HCT116 (cell line): Measurements from ENCODE around the gene NRGN. TPM values are rescaled to one million over a fixed set of nuclear protein-coding genes. Genes with fewer than 3 reads are reported as not detected.

Experiments
- ATAC-seq: fragments of 200-7000 bp; cut with Tn5 transposase; 2 replicates; pipeline ENCODE4 v1.9.1; 2020; ENCODE audit warnings: mild to moderate bottlenecking, moderate library complexity
- BruUV-seq: library from RNA; stranded (reverse); fragments of 400-500 nt; replicated peaks from 2 replicates; lab custom pipeline; 2021; lab: Mats Ljungman, UMichigan
- CTCF ChIA-PET: fragments of 300-600 bp; sonication (Branson Sonifier 250); formaldehyde crosslinking; loops from one replicate; lab custom pipeline; 2021; ENCODE audit warnings: antibody characterized with exemption; lab: Charles Lee
- POLR2A ChIA-PET: fragments of 300-600, 350-600 bp; sonication (Branson Sonifier 250); formaldehyde crosslinking; loops from one replicate; lab custom pipeline; 2021; ENCODE audit warnings: antibody characterized with exemption; lab: Charles Lee
- RAD21 ChIA-PET, 2 experiments: fragments of 300-600 bp; sonication (Branson Sonifier 250); formaldehyde crosslinking; loops; one replicate each; lab custom pipeline; 2023; ENCODE audit warnings: low total read pairs in 2 of 2; ENCODE audit not compliant: uncharacterized antibody in 2 of 2, unreplicated experiment in 2 of 2, low non-redundant PET in 1 of 2; lab: Charles Lee
- DNase-seq: peaks from one replicate; pipeline ENCODE4 v3.0.0-alpha.2; 2010; ENCODE audit warnings: low read depth, low spot score
- H2AFZ ChIP-seq: fragments of 200-600 bp; shearing (Covaris generic), sonication (generic); 2 replicates; pipeline ENCODE4 v1.6.1; 2017; ENCODE audit warnings: low read depth, mixed run types, mixed read lengths, antibody characterized with exemption, low read length; ENCODE audit not compliant: poor library complexity, severe bottlenecking
- H3K27ac ChIP-seq: 2 replicates; pipeline ENCODE4 v1.5.1; 2012; ENCODE audit warnings: low read depth, low read length
- H3K27me3 ChIP-seq: fragments of 200-600 bp; sonication (generic); 2 replicates; pipeline ENCODE4 v1.6.1; 2016; ENCODE audit warnings: mixed run types, low read length, mixed read lengths; ENCODE audit not compliant: insufficient read depth
- H3K36me3 ChIP-seq, 2 experiments: fragments of 200-500 bp in 1 of 2; fragments of 200-600 bp in 1 of 2; sonication (Bioruptor generic) in 1 of 2; sonication (generic) in 1 of 2; 2 replicates each; pipeline versions ENCODE4 v1.5.1 to v1.6.1; 2014 to 2016; ENCODE audit warnings: low read length in 2 of 2, inconsistent platforms in 1 of 2, mixed read lengths in 1 of 2, mixed run types in 1 of 2; ENCODE audit not compliant: insufficient read depth in 2 of 2, control insufficient read depth in 1 of 2
- H3K4me1 ChIP-seq, 2 experiments: fragments of 200-600 bp in 1 of 2; sonication (generic) in 1 of 2; 2 replicates each; pipeline versions ENCODE4 v1.5.1 to v1.6.1; 2012 to 2017; ENCODE audit warnings: low read length in 2 of 2, inconsistent platforms in 1 of 2, mild to moderate bottlenecking in 1 of 2, mixed read lengths in 1 of 2, mixed run types in 1 of 2, moderate library complexity in 1 of 2; ENCODE audit not compliant: insufficient read depth in 2 of 2, control insufficient read depth in 1 of 2
- H3K4me2 ChIP-seq: fragments of 200-600 bp; sonication (generic); 2 replicates; pipeline ENCODE4 v1.6.1; 2017; ENCODE audit warnings: mixed run types, low read length, mixed read lengths
- H3K4me3 ChIP-seq, 2 experiments: fragments of 200-600 bp in 1 of 2; sonication (generic) in 1 of 2; replicated peaks in 1 of 2; 2 replicates each; pipeline ENCODE4 v1.5.1; 2011 to 2016; ENCODE audit warnings: low read length in 2 of 2, control low read depth in 1 of 2, low read depth in 1 of 2, mild to moderate bottlenecking in 1 of 2, mixed read lengths in 1 of 2, mixed run types in 1 of 2
- H3K79me2 ChIP-seq: fragments of 200-600 bp; sonication (generic); 2 replicates; pipeline ENCODE4 v1.6.1; 2017; ENCODE audit warnings: mild to moderate bottlenecking, mixed run types, low read length, moderate library complexity, mixed read lengths; ENCODE audit not compliant: insufficient read depth
- H3K9ac ChIP-seq: fragments of 200-600 bp; sonication (generic); 2 replicates; pipeline ENCODE4 v1.6.1; 2016; ENCODE audit warnings: low read length, mixed read lengths
- H3K9me2 ChIP-seq: fragments of 200-600 bp; sonication (generic), shearing (Covaris generic); 2 replicates; pipeline ENCODE4 v1.6.1; 2017; ENCODE audit warnings: mixed run types, mild to moderate bottlenecking, moderate library complexity; ENCODE audit not compliant: insufficient read depth
- H3K9me3 ChIP-seq, 2 experiments: fragments of 200-500 bp in 1 of 2; fragments of 200-600 bp in 1 of 2; sonication (Bioruptor generic) in 1 of 2; sonication (generic) in 1 of 2; 2 replicates each; pipeline ENCODE4 v1.6.1; 2014 to 2017; ENCODE audit warnings: low read length in 2 of 2, mixed read lengths in 2 of 2, inconsistent platforms in 1 of 2, low read depth in 1 of 2, mild to moderate bottlenecking in 1 of 2, mixed run types in 1 of 2, moderate library complexity in 1 of 2; ENCODE audit not compliant: control insufficient read depth in 1 of 2, insufficient read depth in 1 of 2
- H4K20me1 ChIP-seq: fragments of 200-600 bp; sonication (generic), shearing (Covaris generic); 2 replicates; pipeline ENCODE4 v1.6.1; 2017; ENCODE audit warnings: mixed run types, mild to moderate bottlenecking, moderate library complexity; ENCODE audit not compliant: insufficient read depth
- CEBPB ChIP-seq: IDR thresholded peaks from 2 replicates; pipeline ENCODE4 v1.6.1; 2012; ENCODE audit warnings: low read depth
- CTCF ChIP-seq, 3 experiments: fragments of 200-600 bp in 1 of 3; sonication (generic) in 1 of 3; IDR thresholded peaks in 2 of 3; conservative IDR thresholded peaks in 1 of 3; 2 replicates each; pipeline ENCODE4 v1.5.1; 2012 to 2017; ENCODE audit warnings: low read depth in 2 of 3, low read length in 2 of 3, antibody characterized with exemption in 1 of 3, borderline replicate concordance in 1 of 3, control low read depth in 1 of 3, mild to moderate bottlenecking in 1 of 3, mixed read lengths in 1 of 3, mixed run types in 1 of 3, moderate library complexity in 1 of 3; ENCODE audit not compliant: insufficient read depth in 1 of 3
- EGR1 ChIP-seq: IDR thresholded peaks from 2 replicates; pipeline ENCODE4 v1.6.1; 2012; ENCODE audit warnings: low read depth
- EZH2 ChIP-seq: fragments of 200-600 bp; sonication (generic); IDR thresholded peaks from 2 replicates; pipeline ENCODE4 v1.6.1; 2017; ENCODE audit warnings: antibody characterized with exemption, mixed run types
- JUND ChIP-seq: IDR thresholded peaks from 2 replicates; pipeline ENCODE4 v1.6.1; 2012
- MAX ChIP-seq: IDR thresholded peaks from 2 replicates; pipeline ENCODE4 v1.6.1; 2012
- RAD21 ChIP-seq: IDR thresholded peaks from 2 replicates; pipeline ENCODE4 v1.6.1; 2012; ENCODE audit warnings: low read depth, mild to moderate bottlenecking
- SRF ChIP-seq: IDR thresholded peaks from 2 replicates; pipeline ENCODE4 v1.6.1; 2012; ENCODE audit warnings: low read depth
- TCF7L2 ChIP-seq: IDR thresholded peaks from 2 replicates; pipeline ENCODE4 v1.7.0; 2011; ENCODE audit warnings: borderline replicate concordance, inconsistent platforms; ENCODE audit not compliant: insufficient read depth, insufficient read length; ENCODE audit errors: extremely low read depth
- ZFX ChIP-seq: fragments of 450-650 bp; IDR thresholded peaks from 2 replicates; pipeline ENCODE4 v1.6.1; 2017
- intact Hi-C: fragments of 100-400 bp; cut with micrococcal nuclease; formaldehyde crosslinking; loops from 2 replicates; pipeline ENCODE4 v1.10.0; 2022
- total RNA-seq: library from RNA; stranded (reverse); gene quantifications from one replicate; pipeline ENCODE4 v1.2.1, GENCODE V29; 2021; ENCODE audit not compliant: unreplicated experiment

Gene NRGN
- total RNA-seq, 1 experiment from 2014 or later, result 33.3 TPM

GRCh38 chr11:124760806-124761205, 21.1 kb downstream of the NRGN start:
- H3K36me3 ChIP-seq, result no peaks in the 10 kb centered on the region
- BruUV-seq, result no TSS peak
- DNase-seq, result no peak
- no peaks in the 10 kb centered on the region for H3K27me3 ChIP-seq
- H3K9me2 ChIP-seq, result no peaks in the 10 kb centered on the region
- H3K4me3 ChIP-seq, result no peak overlapping the region
- peaks cover 20 to 40% of the 10 kb centered on the region in 2 experiments for H3K4me1 ChIP-seq
- H3K27ac ChIP-seq, result no peak overlapping the region
- peak overlapping the region; percentile 98; the same call in 1 of the 2 replicates for H3K4me2 ChIP-seq
- TF ChIP-seq SRF (no peak), JUND (no peak), CEBPB (no peak), EGR1 (no peak), ZFX (no peak), EZH2 (no peak), RAD21 (no peak), CTCF (IDR thresholded peaks at IDR 0.05 in 2 of 3, conservative IDR thresholded peaks at IDR 0.05 in 1 of 3; ENCODE audit: borderline replicate concordance in 1 of 3, insufficient read depth in 1 of 3, low read depth in 2 of 3, low read length in 2 of 3) (no peak), MAX (no peak), TCF7L2 (no peak)
- no peaks in the 10 kb centered on the region; the same call in 1 of the 2 replicates for H4K20me1 ChIP-seq
- H3K9ac ChIP-seq, result no peak overlapping the region
- POLR2A ChIA-PET, result no interaction called here
- CTCF ChIA-PET, result interaction anchor here (0.8 kb wide), 1 partner anchor 9 kb away, joined by 3 read pairs; no protein-coding TSS in a partner anchor
- no peak for ATAC-seq
- RAD21 ChIA-PET, result no interaction called here
- no peaks in the 10 kb centered on the region for H3K9me3 ChIP-seq
- intact Hi-C loops, result no loop called here
- no peaks in the 10 kb centered on the region for H3K79me2 ChIP-seq
- no peak overlapping the region for H2AFZ ChIP-seq
